Activated CD8-positive, alpha-beta memory T cell treated with anti-CD3 and anti-CD28 coated beads, Interleukin-2, amount 50 U/mL, for 4 hours (primary cell): ENCODE data around the gene TNNT1.

ENCODE experiments used
- DNase-seq: peaks from one replicate; pipeline ENCODE4 v3.0.0-alpha.2; 2020

Gene TNNT1

DNA sequence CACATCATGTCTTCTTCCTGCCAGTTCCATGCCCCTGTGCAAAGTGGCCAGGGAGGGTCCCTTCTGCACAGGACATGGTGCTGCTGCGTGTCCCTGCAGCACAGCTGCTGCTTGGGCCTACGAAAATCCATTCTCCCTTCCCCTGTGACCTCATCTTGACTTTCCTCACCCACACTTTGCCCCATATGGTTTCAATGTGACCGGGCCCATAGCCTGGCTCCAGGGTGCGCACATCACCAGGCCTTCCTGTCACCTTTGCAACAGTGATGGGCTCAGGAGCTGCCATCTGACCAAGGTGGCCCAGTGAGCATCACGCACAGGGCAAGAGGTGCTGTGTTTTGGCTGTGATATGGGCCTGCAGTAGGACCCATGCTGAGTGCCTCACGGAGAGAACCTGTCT is 42.4 kb downstream of the TNNT1 start:
- no peak for DNase-seq

DNA sequence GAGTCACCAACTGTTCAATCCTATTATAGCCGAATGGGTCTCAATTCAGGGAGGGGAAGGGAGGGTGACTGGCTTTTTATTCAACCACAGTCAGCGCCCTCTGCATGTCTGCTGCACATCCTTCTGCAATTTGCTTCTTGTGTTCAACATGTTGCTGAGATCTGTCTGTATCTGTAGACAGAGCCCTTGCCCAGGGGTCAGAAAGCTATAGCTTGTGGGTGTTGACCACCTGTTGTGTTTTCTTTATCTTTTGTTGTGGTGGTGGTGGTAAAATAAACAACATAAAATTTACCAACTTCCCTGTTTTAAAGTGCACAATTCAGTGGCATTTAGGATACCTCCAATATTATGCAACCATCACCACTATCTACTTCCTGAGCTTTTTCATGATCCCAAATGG is 43.8 kb downstream of the TNNT1 start:
- no peak for DNase-seq

DNA sequence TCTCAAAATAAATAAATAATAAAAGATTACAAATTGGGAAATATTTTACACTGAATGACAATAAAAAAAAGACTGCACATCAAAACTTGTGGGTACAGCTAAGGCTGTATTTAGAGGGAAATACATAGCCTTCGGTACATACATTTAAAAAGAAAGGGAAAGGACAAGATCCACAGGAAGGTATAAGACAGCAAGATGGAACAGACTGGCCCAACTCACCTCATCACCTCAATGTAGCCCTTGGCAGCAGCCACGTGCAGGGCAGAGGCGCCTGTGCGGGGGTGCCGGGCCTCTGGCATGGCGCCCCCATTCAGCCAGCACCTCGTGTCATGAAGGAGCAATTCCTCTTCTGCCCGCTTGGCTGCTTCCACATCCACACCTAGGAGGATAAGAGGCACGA is 45.8 kb downstream of the TNNT1 start:
- DNase-seq: no peak

DNA sequence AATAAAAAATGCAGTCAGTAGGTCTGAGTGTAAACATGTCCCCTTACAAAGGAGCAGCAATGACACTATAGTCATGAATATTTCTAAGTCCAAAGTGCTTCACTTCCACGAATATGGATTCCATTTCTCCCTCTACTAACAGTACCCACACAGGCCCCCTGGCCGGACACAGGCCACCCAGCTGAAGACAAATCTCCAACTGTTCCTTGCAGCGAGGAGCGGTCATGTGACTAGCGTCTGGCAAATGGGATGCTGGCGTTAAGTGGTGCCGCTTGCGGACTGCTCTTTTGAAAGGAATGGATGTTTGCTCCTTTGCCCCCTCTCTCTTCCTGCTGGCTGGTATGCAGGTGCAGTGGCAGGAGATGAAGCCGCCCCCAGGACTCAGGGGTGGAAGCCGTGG is 47.7 kb downstream of the TNNT1 start:
- DNase-seq: no peak

DNA sequence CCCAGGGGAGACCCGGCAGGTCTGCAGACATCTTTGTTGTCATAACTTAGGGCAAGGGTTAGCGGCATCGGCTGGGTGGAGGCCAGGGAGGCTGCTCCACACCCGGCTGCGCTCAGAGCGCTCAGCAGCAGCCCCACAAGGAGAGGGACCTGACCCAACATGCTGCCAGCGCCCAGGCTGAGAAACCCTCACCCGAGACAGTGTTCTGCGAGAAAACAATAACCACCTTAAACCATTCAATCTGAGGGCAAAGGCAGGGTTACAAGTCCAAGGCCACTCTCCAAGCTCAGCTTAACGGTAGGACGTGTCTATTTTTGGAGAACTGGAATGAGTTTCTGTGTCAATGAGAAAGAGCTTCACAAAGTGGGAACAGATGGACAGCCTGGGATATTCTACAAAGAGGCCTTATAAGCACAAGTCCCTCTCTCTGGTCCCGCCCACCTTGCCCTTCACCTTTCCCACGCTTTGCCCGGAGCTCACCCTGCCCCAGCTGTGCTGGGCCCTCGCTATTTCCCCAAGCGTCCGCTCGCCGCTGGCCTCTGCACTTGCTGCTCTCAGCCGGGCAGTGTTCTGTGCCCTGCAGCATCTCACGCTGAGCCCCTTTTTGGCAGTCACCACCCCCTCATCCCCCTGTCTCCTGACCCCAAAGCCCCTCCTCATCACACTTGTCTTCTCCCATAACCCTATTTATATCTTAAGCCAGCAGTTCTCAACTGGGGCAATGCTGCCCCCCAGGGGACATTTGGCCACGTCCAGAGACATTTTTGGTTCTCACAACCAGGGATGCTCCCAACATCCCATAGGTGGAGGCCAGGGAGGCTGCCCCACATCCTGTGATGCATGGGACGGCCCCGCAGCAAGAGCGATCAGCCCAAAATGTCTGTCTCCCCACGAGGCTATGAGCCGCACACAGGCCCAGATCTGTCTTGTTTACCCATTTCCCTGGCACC is 49.2 kb downstream of the TNNT1 start:
- no peak for DNase-seq

DNA sequence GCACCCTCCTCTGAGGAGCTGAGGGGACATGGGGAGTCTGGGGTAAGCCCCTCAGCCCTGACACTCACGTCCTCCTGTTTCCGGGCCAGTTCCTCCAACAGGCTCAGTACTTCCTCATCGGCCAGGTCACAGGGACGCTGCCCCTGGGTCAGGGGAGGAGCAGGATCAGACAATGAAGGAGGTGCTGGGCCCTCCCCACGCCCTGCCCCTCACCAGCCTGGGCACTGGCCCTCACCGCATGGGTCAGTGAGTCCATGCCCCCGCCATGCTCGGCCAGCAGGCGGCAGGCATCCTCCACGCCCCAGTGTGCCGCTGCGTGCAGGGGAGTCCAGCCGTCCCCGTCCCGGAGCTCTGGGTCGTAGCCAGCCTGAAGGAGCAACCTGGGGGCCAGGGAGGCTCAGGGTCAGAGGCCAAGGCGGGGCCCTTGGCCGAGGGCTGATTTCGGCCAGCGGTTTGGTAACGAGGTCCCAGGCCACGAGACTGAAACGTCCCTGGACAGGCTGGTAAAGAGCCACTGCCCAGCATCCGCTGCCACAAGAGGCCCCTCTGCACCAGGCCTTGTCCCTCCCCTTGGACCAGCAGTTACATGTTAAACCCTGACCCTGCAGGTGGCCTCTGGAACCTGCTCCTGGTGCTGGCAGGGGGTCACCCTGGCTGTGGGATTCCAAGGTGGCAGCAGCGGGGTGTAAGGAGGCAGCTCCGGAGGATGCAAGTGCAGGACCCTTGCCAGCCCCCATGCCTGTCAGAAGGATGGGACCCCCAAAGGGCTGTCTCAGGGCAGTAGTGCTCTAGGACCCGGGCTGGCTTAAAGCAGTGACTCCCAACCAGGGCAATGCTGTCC is 50.1 kb downstream of the TNNT1 start:
- DNase-seq: no peak

DNA sequence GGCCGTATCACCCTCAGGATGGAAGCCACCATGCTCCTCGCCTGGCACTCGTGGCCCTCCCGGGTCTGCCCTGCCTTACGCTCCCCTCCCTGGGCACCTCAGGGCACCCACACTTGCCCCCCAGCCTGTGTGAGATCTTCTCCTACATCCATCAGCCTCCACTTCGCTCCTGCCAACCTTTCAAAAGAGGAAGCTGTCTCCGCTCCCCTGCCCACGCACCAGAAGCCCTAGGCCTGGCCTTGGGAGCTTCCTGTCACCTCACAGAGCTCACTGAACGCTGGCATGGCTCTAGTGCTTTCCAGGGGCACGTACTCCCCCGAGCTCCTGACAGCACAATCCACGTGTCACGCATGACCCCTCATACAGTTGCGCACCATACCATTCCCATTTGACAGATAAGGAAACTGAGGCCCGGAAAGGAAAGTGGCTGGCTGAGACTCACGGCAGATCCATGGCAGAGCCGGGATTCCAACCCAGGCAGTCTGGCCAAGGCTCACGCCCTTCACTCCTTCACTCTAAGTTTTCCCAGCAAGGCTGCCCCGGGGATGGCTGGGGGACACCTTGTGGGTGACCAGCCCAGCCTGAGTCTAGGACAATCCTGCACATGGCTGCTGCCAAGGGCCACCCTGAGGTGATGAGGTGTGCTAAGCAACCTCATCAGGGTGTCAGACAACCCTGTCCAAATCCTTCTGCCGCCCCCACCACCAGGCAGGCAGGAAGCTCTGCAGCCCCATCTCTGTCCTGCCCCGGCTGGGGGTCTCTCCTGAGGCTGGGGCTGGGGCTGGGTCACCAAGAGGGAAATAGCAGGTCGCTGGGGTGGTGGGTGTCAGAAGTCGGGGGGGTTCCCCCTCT is 50.9 kb downstream of the TNNT1 start:
- no peak for DNase-seq

DNA sequence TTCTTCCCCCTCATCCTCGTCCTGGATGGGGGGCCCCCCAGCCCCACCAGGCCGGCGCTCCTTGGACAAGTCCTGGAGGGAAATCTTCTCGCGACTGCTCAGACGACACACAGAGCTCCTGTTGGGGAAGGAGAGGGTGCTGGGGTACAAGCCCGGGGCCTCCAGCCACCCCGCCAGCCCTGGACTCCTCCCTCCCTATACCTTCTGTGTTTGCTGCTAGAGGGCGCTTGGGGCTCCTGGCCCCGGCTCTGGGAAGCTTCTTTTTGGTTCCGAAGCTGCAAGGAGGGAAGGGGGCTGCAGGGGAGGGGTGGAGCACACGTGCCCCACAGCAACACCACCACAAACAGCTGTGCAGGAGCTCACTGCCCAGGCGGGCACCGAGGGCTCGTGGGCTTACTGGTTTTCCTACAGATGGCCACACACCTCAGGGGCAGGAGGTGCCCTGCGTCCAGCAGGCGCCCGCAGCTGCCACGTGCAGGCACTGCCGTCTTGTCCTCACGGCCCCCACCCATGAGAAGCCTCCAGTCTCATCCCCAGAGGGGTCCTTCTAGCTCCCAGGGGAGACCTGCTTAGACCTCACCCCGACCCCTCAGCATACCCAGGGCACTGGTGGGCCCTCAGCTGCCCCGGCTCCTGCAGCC is 52.8 kb downstream of the TNNT1 start:
- DNase-seq: no peak

DNA sequence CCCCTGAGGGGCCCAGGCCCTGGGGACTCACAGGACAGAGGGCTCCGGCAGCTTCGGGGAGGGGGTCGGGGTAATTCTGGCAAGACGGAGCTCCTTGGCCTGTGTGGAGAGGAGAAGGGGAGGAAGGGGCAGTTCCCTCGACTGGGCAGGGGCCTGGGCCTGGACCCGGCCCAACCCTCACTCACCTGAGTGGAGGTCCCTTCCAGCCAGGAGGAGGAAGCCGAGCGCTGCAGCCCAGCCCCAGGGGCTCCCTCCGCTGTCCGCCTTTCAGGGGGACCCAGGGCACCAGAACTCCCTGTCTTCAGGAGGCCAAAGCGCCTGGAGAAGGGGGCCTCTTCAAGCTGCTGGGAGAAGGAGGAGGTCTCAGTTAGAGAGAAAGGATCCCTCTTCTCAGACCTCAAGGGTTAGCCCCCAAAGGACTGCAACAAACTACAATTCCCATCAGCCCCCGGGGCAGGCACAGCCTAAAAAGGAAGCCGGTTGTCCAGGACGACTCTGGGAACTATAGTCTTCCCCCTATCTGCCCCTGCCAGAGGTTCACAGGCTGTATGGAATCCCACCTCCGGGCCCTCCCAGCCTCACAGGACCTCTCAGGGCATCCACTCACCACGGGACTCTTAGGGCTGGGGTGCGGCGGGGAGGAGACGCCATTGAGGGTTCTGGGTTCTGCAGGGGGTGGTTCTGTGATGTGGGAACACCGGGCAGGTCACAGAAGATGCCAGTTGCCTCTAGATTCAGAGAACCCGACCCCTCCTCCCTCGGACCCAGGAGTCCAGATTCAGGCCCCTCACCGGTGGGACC is 53.5 kb downstream of the TNNT1 start:
- no peak for DNase-seq

DNA sequence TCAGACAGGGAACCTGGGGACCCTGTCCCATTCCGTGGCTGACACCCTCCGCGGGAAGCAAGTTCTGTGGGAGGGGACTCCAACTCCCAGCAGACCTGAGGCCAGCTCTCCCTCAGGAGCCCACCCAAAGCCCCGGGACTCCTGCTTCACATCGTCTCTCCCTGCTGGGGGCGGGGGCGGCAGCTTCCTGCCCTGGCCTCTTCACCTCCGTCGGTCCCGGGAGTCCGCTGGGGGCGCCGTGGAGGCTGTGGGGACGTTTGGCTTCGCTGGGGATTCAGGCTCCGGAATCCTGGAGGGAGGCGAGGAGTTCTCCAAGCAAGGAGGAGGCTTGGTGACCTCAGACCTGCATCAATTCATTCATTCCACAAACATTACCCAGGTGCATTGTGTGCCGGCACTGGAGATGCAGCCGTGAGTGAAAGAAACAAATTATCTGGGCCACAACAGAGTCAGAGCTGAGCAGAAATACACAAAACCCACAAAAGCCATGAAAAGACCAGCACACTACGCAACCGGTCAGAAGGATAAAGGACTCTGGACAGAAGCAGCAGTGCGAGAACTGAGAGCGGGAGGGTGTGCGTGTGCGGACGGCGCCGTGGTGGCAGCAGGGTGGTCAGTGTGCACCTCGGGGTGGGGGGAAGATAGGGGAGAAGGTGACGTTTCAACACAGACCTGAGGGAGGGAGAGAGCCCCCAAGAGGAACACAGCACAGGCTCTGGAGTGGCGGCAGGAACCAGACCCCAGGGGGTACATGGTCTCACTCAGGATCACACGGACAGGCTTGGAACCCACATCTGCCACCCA is 54.3 kb downstream of the TNNT1 start:
- DNase-seq: no peak

DNA sequence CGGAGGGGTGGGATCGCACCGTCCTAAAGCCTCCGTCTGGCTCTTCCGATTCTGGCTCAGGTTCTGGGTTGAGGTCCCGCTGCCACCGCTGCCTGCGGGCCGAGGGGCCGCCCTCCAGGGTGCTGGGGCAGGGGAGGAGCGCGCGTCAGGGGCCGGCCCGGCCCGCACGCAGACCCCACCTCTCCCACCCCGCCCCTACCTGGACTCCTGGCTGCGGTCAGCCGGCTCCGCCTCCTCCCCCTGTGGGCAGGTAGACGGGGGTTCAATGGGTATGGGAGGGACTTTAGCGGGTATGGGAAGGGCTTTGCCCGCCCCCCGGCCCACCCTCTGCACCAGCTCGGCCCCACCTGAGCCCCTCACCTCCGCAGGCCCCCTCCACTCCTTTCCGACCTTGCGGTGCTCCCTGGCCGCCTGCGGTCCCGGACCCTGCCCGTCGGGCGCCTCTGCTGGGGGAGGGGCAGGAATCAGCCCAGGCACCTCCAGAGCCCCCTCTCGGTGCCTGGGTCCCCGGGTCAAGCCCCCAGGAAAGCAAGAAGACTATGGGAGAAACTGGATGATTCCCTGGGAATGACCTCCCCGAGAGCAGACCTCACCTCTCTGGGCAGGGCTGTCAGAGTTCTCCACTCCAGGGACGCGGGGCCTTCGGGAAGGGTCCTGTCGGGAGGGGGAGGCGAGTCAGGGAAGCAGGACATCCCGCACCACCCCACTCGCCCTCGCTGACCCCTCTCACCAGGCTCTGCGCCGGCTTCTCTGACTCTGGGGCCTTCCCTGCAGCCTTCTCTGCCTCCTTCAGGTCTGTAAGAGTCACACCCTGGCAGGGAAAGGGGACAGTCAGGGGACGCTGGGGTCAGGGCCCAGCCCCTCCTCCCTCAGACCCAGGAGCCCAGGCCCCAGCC is 56.3 kb downstream of the TNNT1 start:
- no peak for DNase-seq

DNA sequence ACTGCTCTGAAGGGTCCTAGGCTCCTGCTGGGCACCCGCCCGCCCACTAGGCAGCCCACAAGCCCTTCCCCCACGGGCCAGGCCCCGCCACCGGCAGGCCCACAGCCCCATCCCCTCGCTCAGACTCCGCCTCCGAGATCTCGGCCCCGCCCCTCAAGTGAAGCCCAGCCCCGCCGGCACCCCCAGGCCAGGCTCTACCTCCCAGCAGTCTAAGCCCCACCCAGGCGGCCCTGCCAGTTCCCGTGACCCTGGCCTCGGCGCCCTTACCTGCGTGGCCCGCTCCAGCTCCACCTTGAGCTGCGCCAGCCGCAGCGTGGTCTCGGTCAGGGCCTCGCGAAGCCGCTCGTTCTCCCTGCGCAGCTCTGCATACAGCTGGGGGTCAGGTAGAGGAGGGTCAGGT is 57.1 kb downstream of the TNNT1 start:
- DNase-seq: no peak

DNA sequence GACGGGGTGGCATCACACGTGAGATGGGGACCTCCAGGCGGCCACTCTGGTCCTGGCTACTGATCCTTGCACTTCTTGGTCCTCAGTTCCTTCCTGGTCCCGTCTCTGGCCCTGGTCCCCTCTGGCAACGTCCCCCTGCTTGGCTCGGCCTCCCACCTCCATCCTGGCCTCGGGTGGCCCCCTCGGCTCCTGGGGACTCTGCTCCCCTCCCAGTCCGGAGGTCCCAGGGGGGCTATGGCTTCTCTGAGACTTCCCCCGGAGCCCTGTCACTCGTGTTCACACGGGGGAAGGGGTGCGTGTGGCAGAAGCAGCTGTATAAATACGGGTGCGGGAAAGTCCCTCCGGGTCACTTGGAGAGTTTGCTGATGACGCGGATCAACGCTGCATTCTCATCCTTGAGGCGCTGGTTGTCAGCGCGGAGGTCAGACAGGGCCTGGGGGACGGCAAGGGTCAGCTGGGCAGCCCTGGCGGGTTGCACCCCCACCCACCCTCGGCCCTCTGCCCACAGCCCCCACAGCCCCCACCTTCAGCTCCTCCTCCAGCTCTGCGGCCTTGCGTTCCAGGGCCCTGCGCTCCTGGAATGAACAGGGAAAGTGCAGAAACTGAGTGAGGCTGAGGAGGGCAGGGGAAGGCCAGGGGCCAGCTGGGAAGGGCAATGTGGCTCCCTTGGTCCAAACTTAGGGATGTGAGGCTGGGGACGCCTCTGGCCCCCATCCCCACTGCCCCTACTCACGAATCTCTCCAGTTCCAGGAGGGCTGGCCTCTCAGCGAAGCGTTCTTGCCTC is 57.7 kb downstream of the TNNT1 start:
- no peak for DNase-seq

DNA sequence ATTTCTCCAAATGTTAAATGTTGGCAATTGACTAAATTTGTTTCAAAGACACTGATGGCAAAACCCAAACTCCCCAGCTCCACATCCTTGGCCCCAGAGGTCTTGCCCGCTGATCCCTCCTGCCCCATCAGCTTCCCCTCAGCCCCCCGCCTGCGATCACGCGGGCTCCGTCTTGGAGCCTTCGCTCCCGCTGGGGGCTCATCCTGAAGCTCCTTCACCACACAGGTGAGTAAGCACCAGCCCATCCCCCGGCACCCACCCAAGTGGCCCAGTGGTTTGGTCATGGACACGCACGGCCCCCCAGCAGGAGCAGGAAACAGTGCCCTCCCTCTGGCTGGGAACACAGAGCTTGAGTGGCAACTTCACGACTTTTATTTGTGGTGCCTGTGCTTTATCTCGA is 58.4 kb downstream of the TNNT1 start:
- DNase-seq: no peak

DNA sequence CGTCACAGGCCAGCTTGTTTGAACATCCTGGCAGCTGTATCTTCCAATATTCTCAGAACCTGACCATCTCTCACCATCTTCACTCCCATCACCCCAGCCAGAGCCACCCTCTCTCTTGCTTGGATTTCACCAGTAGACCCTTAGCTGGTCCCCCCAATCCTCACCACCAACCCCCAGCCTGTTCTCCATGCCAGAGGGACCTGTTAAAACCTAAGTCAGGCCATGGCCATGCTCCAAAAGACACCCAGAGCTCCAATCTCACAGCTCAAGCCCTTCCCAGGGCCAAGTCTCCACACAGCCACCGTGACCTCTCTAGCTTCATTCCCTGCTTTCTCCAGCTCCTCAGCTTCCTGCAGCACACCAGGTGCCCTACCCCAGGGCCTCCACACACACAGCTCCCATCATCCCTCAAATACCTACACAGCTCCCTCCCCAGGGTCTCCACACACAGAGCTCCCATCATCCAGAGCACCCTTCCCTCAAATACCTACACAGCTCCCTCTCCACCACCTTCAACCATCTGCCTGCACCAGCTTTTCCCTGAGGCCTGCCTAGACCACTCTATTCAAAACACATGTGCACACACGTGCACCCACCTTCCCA is 59.6 kb downstream of the TNNT1 start:
- DNase-seq: no peak

DNA sequence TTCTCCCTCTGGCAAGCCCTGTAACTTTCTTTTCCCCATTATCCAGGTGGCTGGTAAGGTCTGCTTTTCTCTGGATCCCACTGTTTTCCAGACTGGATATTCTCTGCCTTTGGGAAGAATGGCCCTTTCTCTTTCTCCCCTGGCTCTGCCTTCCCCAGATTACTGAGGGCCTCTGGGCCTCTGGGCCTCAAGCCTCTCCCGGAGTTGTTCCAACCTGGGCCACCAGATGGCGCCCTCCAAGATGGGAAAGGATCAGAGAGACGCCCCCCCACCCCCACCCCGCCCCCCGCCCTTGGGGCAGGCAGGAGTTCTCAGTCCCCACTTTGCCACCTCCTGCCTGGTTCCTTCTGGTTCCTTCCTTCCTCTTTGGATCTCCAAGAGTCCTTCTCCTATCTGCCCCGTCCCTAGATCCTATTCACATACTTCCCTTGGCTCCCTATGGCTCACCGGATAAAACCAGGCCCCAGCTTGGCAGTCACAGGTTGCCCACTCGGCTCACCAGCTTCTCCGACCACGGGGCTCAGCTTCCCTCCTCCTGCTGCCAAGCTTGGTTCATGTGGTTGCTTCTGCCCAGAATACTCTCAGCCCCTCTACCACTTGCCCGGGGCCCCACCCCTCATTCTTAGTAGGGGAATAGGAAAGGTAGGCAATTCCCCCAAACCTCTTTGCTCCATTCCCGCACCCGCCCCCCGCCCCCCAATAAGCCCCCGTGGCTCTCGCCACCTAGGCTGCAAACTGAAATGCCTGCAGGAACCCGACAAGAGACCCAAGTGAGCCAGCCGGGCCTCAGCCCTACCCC is 60.3 kb downstream of the TNNT1 start:
- DNase-seq: peak; percentile 81

DNA sequence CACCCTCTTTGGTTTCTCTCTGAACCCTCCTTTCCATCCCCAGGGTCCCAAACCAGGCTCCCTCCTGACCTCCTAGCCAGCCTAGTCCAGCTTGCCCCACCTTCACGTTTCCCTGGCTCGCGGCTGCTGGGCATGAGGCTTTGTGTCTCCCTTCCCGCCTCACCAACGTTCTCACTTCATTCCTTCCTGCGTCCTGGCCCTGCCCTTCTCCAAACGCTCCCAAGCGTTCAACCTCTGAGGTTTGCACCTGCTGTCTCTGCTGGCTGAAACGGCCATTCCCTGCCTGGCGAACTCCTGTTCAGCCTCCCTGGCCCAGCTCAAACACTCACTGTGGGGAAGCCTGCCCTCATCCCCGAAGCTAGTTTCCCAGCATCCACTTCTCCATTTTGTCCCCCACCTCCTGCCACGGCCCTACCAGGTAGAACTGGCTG is 61.0 kb downstream of the TNNT1 start:
- no peak for DNase-seq

DNA sequence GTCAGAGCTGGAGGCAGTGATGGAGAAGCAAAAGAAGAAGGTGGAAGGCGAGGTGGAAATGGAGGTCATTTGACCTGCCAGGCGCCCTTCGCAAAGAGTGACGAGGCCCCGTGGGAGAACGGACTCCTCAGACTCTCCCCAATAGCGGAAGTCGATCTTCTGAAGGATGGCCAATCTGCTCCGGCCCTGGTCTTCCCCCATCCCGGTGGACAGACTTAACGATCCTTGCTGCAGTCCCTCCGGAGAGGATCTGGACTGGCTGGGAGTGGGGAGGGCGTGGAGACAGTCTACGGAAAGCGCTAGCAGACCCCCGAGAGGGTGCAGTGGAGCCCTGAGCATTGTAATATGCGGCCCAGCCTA is 61.5 kb downstream of the TNNT1 start:
- no peak for DNase-seq
